Activated T-helper 2 cell treated with anti-CD3 and anti-CD28 coated beads, Interferon-gamma antibody, Interleukin-2, Interleukin-4, amounts not matched to agents 10 μg/mL and 5 μg/mL and 100 μg/mL, durations not matched to agents 14 hours and 24 hours and 36 hours (primary cell): ENCODE measurements around the gene SAMD4A. TPM values are rescaled to one million over a fixed set of nuclear protein-coding genes. Genes with fewer than 3 reads are reported as not detected.
A peak's percentile ranks its signal among the peaks of the same experiment; 100 is the strongest.

Experiments
- DNase-seq: peaks from one replicate; pipeline ENCODE4 v3.0.0; 2021; ENCODE audit warnings: low spot score
- H3K27ac Mint-ChIP-seq: one replicate; pipeline ENCODE4 v1.8.0; 2021; ENCODE audit warnings: mixed read lengths
- H3K27me3 Mint-ChIP-seq: one replicate; pipeline ENCODE4 v1.8.0; 2021; ENCODE audit warnings: low read depth, mixed read lengths
- H3K36me3 Mint-ChIP-seq: one replicate; pipeline ENCODE4 v1.8.0; 2021; ENCODE audit warnings: low read depth, mixed read lengths
- H3K4me1 Mint-ChIP-seq: one replicate; pipeline ENCODE4 v1.8.0; 2021; ENCODE audit warnings: low read depth, mixed read lengths
- H3K4me3 Mint-ChIP-seq: one replicate; pipeline ENCODE4 v1.8.0; 2021; ENCODE audit warnings: low read depth, mild to moderate bottlenecking, moderate library complexity, mixed read lengths
- H3K9me3 Mint-ChIP-seq: one replicate; pipeline ENCODE4 v1.8.0; 2021; ENCODE audit warnings: mixed read lengths
- intact Hi-C: fragments of 100-400 bp; cut with micrococcal nuclease; formaldehyde crosslinking; loops from one replicate; pipeline ENCODE4 v1.15.1; 2023
- total RNA-seq: library from RNA; stranded (reverse); gene quantifications from 2 replicates; pipeline ENCODE4 v1.2.3, GENCODE V29; 2022

Gene SAMD4A
- total RNA-seq, 1 donor from 2014 or later: 4.3 TPM

GRCh38 chr14:54715239-54715638 lies 148.3 kb downstream of the SAMD4A start:
- no peak overlapping the region for H3K27ac Mint-ChIP-seq
- peaks cover 23% of the 10 kb centered on the region for H3K27me3 Mint-ChIP-seq
- no peak overlapping the region for H3K4me3 Mint-ChIP-seq
- peaks cover 6% of the 10 kb centered on the region for H3K36me3 Mint-ChIP-seq
- peaks cover 18% of the 10 kb centered on the region for H3K4me1 Mint-ChIP-seq
- intact Hi-C loops: no loop called here
- no peak for DNase-seq
- peaks cover 6% of the 10 kb centered on the region for H3K9me3 Mint-ChIP-seq

GRCh38 chr14:54715811-54716210 lies 148.9 kb downstream of the SAMD4A start:
- peaks cover 6% of the 10 kb centered on the region for H3K36me3 Mint-ChIP-seq

GRCh38 chr14:54716862-54717261 lies 149.9 kb downstream of the SAMD4A start:
- H3K27ac Mint-ChIP-seq: no peak overlapping the region
- H3K36me3 Mint-ChIP-seq: no peaks in the 10 kb centered on the region
- peaks cover 27% of the 10 kb centered on the region for H3K27me3 Mint-ChIP-seq
- intact Hi-C loops: no loop called here
- DNase-seq: no peak
- H3K4me3 Mint-ChIP-seq: no peak overlapping the region
- H3K9me3 Mint-ChIP-seq: no peaks in the 10 kb centered on the region
- peaks cover 18% of the 10 kb centered on the region for H3K4me1 Mint-ChIP-seq

More at GRCh38 chr14:54715811-54716210, 148.9 kb downstream of the SAMD4A start:
- no peak for DNase-seq
- Mint-ChIP-seq H3K4me1 (peaks cover 20% of the 10 kb centered on the region), H3K4me3 (no peak overlapping the region), H3K27me3 (peaks cover 26% of the 10 kb centered on the region), H3K27ac (no peak overlapping the region), H3K9me3 (peaks cover 6% of the 10 kb centered on the region)
- intact Hi-C loops: no loop called here

- H3K9me3 Mint-ChIP-seq: no peaks in the 10 kb centered on the region
- no peak for DNase-seq
- no peak overlapping the region for H3K4me3 Mint-ChIP-seq
- intact Hi-C loops: no loop called here
- no peaks in the 10 kb centered on the region for H3K36me3 Mint-ChIP-seq
- H3K27me3 Mint-ChIP-seq: peaks cover 27% of the 10 kb centered on the region
- peaks cover 17% of the 10 kb centered on the region for H3K4me1 Mint-ChIP-seq
- no peak overlapping the region for H3K27ac Mint-ChIP-seq
These were observed 151.1 kb downstream of the SAMD4A start for GRCh38 chr14:54718046-54718445.

- Mint-ChIP-seq H3K27ac (no peak overlapping the region), H3K4me3 (no peak overlapping the region), H3K4me1 (peaks cover 19% of the 10 kb centered on the region), H3K27me3 (peaks cover 27% of the 10 kb centered on the region), H3K36me3 (no peaks in the 10 kb centered on the region), H3K9me3 (no peaks in the 10 kb centered on the region)
- intact Hi-C loops: no loop called here
- no peak for DNase-seq
These were observed 152.5 kb downstream of the SAMD4A start for GRCh38 chr14:54719406-54719805.

- peaks cover 39% of the 10 kb centered on the region for H3K27me3 Mint-ChIP-seq
- H3K9me3 Mint-ChIP-seq: no peaks in the 10 kb centered on the region
- peaks cover 20% of the 10 kb centered on the region for H3K4me1 Mint-ChIP-seq
- no peaks in the 10 kb centered on the region for H3K36me3 Mint-ChIP-seq
- no peak overlapping the region for H3K27ac Mint-ChIP-seq
- no peak for DNase-seq
- intact Hi-C loops: loop anchor here (5.0 kb wide), 1 partner anchor 56 kb away; no protein-coding TSS in a partner anchor
- H3K4me3 Mint-ChIP-seq: no peak overlapping the region
These were observed 156.0 kb downstream of the SAMD4A start for GRCh38 chr14:54722791-54723432.

GRCh38 chr14:54724123-54724522 lies 157.2 kb downstream of the SAMD4A start:
- intact Hi-C loops: loop anchor here (5.0 kb wide), 1 partner anchor 57 kb away; no protein-coding TSS in a partner anchor
- H3K9me3 Mint-ChIP-seq: no peaks in the 10 kb centered on the region
- H3K36me3 Mint-ChIP-seq: no peaks in the 10 kb centered on the region
- no peak overlapping the region for H3K4me3 Mint-ChIP-seq
- DNase-seq: no peak
- H3K27me3 Mint-ChIP-seq: peaks cover 48% of the 10 kb centered on the region
- peaks cover 30% of the 10 kb centered on the region for H3K4me1 Mint-ChIP-seq
- H3K27ac Mint-ChIP-seq: no peak overlapping the region

- H3K9me3 Mint-ChIP-seq: no peaks in the 10 kb centered on the region
- DNase-seq: no peak
- intact Hi-C loops: loop anchor here (5.0 kb wide), 1 partner anchor 58 kb away; no protein-coding TSS in a partner anchor
- H3K27me3 Mint-ChIP-seq: peaks cover 48% of the 10 kb centered on the region
- H3K4me3 Mint-ChIP-seq: no peak overlapping the region
- H3K36me3 Mint-ChIP-seq: no peaks in the 10 kb centered on the region
- H3K4me1 Mint-ChIP-seq: peaks cover 36% of the 10 kb centered on the region
- H3K27ac Mint-ChIP-seq: no peak overlapping the region
These were observed 157.9 kb downstream of the SAMD4A start for GRCh38 chr14:54724676-54725325.

GRCh38 chr14:54725998-54726397 lies 159.1 kb downstream of the SAMD4A start:
- no peak for DNase-seq
- Mint-ChIP-seq H3K27me3 (peaks cover 39% of the 10 kb centered on the region), H3K27ac (no peak overlapping the region), H3K9me3 (no peaks in the 10 kb centered on the region), H3K4me3 (no peak overlapping the region), H3K4me1 (peaks cover 37% of the 10 kb centered on the region), H3K36me3 (no peaks in the 10 kb centered on the region)
- intact Hi-C loops: no loop called here

- no peak for DNase-seq
- no peaks in the 10 kb centered on the region for H3K9me3 Mint-ChIP-seq
- no peaks in the 10 kb centered on the region for H3K36me3 Mint-ChIP-seq
- peaks cover 34% of the 10 kb centered on the region for H3K4me1 Mint-ChIP-seq
- no peak overlapping the region for H3K27ac Mint-ChIP-seq
- H3K4me3 Mint-ChIP-seq: no peak overlapping the region
- intact Hi-C loops: loop anchor here (2.0 kb wide), 1 partner anchor 19 kb away; no protein-coding TSS in a partner anchor
- peaks cover 33% of the 10 kb centered on the region for H3K27me3 Mint-ChIP-seq
These were observed 161.0 kb downstream of the SAMD4A start for GRCh38 chr14:54727929-54728328.

- H3K9me3 Mint-ChIP-seq: no peaks in the 10 kb centered on the region
- H3K27ac Mint-ChIP-seq: no peak overlapping the region
- peaks cover 40% of the 10 kb centered on the region for H3K4me1 Mint-ChIP-seq
- H3K27me3 Mint-ChIP-seq: peaks cover 30% of the 10 kb centered on the region
- no peak overlapping the region for H3K4me3 Mint-ChIP-seq
- intact Hi-C loops: loop anchor here (2.0 kb wide), 1 partner anchor 20 kb away; no protein-coding TSS in a partner anchor
- no peak for DNase-seq
- no peaks in the 10 kb centered on the region for H3K36me3 Mint-ChIP-seq
These were observed 162.0 kb downstream of the SAMD4A start for GRCh38 chr14:54728700-54729527.

GRCh38 chr14:54730156-54730961 lies 163.4 kb downstream of the SAMD4A start:
- peak; percentile 37 for DNase-seq
- no peaks in the 10 kb centered on the region for H3K9me3 Mint-ChIP-seq
- peak overlapping the region; percentile 24 for H3K4me3 Mint-ChIP-seq
- H3K27me3 Mint-ChIP-seq: peaks cover 20% of the 10 kb centered on the region
- peak overlapping the region; percentile 93 for H3K27ac Mint-ChIP-seq
- H3K4me1 Mint-ChIP-seq: peaks cover 44% of the 10 kb centered on the region
- H3K36me3 Mint-ChIP-seq: no peaks in the 10 kb centered on the region
- intact Hi-C loops: loop anchor here (1.0 to 10.0 kb wide), 6 partner anchors 43 to 604 kb away; partner anchors contain the start of gene SAMD4A
